OCI-M1 (cell line): ENCODE measurements around the gene RAD51D.
"Not testable (repeated sequence)": the region's sequence is repeated elsewhere in the genome, so short reads cannot be mapped to it uniquely, and the experiment has no call there.

Source experiments
- DNase-seq: peaks from one replicate; lab custom pipeline; 2025; lab: John Stamatoyannopoulos, UW

RAD51D gene

DNA sequence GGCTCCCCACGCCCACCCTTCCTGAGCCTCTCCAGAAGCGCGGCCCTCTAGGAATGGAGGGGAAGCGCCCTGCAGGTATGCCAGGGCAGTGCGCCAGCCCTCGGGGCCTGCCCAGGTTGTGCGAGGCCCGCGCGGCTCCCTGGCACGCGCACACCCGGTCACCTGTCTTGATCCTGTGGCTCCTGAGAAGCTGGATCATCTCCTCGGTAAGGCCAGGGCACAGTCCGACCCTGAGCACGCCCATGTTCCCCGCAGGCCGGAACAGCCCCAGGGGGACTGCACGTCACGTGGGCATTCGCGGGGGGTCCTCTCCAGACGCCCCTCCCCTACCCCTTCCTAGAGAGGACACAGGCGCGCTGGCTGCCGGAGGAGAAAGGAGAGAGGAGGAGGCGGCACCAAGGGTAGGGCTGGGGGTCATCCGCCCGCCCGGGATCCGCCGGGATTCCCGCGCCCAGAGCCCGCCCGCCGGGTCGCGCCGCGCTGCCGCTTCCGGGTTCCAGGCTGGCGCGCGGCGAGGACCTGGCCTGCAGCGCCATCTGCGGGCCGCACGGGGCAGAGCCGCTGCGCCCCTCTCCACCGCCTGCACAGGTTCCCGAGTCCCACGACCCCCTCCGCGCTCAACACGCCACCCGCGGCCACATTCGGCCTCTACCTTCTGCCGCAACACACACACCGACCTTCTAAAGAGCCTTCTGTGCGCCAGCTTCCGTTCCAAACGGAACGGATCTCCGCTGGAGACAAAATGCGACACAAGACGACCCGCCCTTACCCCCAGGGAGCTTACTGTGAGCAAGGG lies at the start of gene RAD51D:
TSS of gene RAD51D (minus strand) at position 491 of the 796 bp plus-strand sequence. CDS start at position 244, 247 bp downstream.
- DNase-seq, result peak; percentile 87

DNA sequence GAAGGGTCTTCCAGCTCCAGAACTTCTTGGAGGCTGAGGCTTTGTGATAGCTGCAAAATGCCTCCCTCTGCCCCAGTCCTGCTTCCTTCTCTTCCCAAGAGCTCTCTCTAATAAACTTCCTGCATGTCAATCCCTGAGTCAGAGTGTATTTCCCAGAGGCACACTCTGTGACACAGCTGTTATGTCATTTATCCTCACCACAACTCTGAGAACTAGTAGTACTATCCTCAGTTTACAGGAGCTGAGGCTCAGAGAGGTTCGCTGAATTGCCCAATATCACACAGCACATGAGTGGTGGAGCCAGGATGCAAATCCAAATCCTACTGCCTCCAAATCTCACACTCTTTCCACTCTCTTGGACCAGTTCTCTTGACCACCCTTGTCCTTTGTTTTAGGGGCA lies 48.0 kb upstream of the RAD51D start:
- no peak for DNase-seq

DNA sequence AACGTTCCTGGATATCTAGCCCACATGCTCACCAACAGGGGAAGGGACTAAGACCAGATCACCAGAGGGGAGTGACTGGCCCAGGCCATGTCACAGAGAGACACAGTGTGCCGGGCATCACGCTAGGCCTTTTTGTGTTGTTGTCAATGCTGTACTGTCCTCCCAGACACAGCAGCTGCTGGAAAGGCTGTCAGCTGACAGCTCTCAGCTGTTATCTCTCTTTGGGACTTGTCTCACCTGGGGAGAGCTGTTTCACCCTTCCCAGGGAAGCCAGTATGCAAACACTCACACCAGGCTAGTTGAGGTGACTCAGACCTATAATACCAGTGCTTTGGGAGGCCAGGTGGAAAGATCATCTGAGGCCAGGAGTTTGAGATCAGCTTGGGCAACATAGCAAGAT lies 47.4 kb upstream of the RAD51D start:
- no peak for DNase-seq

DNA sequence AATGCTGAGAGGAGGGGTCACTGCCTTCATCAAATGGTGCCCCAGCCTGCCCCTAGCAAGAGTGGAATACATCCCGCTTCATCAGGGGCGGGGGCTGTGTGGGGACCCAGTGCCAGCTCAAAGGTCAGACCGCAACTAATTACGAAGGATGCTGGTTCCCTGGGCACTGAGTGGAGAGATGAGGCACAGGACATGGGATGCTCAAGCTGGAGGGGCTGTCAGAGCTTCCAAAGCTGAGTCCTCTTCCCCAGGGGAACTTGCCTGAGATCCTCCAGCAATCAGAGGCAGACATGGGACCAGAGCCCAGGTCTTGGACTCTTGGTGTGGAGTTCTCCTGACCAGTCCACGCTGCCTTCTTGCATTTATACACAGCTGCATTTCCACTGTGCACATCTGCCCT lies 46.9 kb upstream of the RAD51D start:
- DNase-seq, result no peak

DNA sequence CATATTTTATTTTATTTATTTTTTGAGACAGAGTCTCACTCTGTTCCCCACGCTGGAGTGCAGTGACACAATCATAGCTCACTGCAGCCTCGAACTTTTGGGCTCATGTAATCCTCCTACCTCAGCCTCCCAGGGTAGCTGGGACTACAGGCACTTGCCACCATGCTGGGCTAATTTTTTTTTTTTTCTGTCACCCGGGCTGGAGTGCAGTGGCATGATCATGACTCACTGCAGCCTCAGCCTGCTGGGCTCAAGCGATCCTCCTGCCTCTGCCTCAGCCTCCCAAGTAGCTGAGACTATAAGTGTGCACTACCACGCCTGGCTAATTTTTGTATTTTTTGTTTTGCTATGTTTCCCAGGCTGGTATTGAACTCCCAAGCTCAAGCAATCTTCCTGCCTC lies 45.1 kb upstream of the RAD51D start:
- DNase-seq, result no peak

DNA sequence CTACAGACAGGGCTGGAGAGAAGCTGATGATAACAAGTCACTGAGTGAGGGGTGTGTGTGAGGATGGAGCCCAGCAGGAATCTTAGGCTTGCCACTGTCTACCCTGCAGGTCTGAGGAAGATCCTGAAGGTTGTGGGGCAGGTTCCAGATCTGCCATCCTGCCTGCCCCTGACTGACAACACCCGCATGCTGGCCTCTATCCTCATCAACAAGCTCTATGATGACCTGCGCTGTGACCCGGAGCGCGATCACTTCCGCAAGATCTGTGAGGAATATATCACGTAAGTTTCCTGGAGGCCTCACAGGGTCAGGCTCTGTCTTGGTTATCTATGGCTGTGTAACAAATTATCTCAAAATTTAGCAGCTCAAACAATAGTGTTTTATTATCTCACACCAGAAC lies 44.2 kb upstream of the RAD51D start:
- no peak for DNase-seq

DNA sequence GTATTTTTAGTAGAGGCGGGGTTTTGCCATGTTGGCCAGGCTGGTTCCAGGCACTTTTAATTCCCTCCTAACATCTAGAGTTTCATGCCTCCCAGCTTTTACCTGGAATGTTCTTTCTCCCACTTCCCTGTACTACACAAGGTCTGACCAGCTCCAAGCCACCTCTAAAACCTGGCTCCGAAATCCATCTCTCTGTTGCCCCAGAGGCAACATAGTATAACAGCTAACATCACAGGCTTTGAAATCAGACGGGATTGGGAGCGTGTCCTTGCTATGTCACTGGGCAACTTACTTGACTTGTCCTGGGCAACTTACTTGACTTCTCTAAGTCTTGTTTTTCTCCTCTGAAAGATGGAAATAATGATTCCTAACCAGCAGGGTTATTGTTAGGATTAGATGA lies 43.1 kb upstream of the RAD51D start:
- no peak for DNase-seq

DNA sequence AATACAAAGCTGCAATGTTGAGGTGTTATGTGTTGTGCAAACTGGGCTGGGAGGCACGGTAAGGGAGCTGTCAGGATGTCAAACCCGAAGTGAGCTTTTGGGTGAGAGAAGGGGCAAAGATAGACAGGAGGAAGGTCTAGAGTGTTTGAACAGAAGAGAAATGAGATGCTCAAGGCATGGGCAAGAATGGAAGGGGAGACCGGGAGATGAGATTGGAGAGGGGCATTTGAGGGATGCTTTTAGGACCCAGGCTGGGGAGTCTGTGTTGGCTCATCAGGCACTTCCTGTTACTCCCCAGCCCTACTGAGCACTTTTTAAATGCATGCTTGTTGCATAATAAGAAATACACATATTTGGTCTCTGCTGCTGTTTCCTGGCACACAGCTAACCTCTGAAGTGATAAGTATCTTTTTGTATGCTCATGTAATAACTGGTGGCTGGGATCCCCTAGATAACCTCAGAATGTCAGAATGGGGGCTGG lies 41.7 kb upstream of the RAD51D start:
- DNase-seq, result peak; percentile 39

DNA sequence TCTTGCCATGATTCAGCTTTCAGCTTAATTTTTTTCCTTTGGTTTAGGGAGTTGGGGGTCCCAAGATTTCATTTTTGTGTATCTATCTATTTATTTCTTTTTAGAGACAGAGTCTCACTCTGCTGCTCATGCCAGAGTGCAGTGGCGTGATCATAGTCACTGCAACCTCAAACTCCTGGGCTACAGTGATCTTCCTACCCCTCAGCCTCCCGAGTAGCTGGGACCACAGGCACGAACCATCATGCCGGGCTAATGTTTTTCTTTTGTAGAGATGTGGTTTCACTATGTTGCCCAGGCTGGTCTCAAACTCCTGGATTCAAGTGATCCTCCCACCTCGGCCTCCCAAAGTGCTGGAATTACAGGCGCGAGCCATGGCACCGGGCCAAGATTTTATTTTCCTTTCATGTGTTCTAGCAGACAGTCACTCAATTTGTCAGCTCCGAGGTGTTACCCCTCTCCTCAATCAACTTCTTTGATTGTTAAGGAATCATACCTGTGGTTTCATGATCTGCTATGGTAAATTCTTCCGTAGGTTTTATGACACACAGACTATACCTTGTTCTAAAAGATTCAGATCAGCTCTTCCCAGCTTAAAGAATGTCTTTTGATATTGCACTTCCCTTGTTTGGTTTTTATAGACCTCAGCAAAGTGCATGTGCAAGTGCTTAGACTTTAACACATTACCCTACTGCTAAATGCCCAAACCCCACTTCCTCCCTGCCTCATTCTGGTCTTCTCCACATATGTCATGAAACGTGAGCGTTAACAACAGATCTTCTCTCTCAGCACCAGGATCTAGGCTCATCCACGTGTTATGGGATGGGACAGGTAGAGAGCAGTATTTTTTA lies 40.9 kb upstream of the RAD51D start:
- no peak for DNase-seq

DNA sequence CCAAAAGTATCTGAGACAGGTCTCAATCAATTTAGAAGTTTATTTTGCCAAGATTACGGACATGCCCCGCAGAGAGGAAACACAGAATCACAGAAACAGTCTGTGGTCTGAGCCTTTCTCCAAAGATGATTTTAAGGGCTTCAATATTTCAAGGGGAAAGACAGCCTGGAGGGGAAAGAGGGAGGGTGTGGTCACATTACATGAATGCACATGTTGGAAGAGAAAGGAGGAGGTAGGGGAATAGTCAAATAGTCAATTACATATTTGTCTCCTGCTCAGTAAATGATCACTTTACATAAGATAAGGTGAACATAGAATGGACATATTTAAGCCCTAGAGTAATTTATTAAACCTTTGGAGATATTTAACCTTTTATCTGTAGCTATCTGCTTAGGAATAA lies 40.3 kb upstream of the RAD51D start:
- no peak for DNase-seq

DNA sequence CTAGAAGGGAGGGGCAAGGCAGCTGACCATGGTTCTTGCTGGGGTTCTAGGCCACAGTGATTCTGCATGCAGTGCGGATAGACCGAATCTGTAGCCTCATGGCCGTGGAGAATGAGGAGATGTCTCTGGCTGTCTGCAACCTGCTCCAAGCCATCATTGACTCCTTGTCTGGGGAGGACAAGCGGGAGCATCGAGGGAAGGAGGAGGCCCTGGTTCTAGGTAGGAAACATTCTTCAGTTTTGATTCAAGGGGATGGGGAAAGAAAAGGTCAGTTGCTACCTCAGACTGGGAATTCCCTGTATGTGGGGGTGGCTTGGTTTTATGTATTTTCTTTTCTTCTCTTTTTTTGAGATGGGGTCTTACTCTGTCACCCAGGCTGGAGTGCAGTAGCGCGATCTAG lies 35.6 kb upstream of the RAD51D start:
- DNase-seq, result no peak

DNA sequence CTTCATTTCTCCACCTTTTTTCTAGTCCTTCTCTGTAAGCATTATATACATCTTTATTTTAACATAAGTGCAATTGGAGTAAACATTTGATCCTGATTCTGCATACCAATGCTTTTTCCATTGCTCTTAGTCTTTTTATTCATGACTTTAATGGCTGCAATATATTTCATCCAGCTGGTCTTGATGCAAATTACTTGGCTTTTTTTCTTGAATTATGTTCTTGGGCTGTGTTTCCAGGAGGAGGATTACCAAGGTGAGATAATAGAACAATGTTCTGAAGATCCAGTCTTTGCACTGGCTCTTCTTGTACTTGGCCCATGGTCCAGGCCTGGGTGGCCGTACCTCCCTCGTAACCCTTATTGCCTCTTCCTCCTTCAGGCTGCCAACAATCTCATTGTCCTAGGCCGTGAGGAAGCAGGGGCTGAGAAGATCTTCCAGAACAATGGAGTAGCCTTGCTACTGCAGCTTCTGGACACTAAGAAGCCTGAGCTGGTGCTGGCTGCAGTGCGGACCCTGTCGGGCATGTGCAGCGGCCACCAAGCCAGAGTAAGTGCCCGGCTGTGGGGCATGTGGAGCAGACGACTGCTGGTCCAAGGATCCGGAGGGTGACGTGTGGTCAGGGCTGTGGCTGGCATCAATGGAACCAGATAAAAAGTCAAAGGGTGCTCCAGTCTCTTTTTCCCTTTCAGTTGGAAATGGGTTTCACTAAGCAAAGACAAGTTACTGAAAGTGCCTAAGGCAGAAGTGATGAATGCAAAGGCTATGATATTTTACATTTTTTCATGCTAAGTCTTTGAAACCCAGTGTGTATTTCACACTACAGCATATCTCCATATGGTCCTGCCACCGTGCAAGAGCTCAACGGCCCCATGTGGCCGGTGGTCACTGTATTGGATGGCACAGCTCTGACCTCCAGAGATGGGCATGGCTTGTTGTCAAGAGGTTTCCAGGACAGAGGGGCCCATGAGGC lies 34.8 kb upstream of the RAD51D start:
- DNase-seq, result no peak

DNA sequence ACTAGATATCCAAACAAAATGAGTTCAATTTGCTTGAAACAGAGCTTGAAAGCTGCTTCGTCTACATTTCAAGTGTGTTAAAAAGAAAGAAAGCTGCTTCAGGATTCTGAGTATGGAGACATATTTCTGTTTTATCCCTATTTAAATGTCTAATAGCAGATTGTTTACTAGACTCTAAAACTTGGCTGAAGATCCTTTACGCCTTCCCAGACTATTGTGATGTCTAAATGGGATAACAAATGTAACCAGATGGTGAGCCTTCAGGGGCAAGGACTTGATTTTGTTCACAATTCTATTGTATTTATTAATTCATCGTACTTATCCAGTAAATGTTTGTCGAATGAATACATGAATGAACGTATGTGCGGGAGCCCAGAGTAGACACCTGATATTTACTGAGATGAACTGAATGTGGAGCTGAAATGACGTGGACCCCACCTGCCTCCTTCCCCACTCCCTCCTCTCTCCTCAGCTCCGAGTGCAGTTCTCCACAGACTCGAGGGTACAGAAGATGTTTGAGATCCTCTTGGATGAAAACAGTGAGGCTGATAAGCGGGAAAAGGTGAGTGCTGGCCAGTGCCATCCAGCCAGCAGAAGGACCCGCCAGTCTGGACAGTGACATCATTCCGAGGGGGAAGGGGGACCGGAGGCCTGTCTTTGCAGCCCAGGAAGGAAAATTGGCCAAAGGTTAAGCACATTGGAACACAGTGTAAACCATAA lies 32.9 kb upstream of the RAD51D start:
- no peak for DNase-seq

DNA sequence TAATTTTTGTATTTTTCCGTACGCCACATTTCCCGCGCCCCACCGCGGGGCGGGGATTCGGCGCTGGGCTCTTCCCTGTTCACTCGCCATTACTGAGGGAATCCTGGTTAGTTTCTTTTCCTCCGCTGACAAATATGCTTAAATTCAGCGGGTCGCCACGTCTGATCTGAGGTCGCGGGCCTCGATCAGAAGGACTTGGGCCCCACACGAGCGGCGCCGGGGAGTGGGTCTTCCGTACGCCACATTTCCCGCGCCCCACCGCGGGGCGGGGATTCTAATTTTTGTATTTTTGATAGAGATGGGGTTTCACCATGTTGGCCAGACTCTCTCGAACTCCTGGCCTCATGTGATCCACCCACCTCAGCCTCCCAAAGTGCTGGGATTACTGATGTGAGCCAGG lies 31.4 kb upstream of the RAD51D start:
- DNase-seq, result not testable (repeated sequence)

DNA sequence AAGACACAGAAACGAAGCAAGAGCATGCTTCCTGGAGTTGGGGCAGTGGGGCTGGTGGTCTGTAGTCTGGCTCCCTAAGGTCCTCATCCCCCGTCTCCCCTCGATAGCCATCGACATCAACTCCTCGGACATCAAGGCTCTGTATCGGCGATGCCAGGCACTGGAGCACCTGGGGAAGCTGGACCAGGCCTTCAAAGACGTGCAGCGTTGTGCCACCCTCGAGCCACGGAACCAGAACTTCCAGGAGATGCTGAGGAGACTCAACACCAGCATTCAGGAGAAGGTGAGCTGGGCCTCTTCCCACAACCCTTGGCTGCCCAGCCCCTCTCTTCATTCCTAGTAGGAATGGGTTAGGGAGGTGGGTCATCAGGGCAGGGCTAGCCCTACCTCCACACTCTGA lies 30.3 kb upstream of the RAD51D start:
- no peak for DNase-seq

DNA sequence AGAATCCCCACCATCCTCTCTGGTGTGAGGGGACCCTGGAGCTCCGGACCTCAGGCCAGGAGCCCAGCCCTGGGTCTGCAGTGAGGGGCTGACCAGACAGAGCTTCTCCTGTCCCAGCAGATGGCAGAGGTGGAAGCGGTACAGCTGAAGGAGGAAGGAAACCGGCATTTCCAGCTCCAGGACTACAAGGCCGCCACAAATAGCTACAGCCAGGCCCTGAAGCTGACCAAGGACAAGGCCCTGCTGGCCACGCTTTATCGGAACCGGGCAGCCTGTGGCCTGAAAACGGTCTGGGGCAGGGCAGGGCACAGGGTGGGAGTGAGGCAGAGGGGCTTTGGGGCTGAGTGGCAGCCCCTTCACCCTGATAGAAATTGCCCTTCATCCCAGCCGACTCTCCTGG lies 28.5 kb upstream of the RAD51D start:
- no peak for DNase-seq

DNA sequence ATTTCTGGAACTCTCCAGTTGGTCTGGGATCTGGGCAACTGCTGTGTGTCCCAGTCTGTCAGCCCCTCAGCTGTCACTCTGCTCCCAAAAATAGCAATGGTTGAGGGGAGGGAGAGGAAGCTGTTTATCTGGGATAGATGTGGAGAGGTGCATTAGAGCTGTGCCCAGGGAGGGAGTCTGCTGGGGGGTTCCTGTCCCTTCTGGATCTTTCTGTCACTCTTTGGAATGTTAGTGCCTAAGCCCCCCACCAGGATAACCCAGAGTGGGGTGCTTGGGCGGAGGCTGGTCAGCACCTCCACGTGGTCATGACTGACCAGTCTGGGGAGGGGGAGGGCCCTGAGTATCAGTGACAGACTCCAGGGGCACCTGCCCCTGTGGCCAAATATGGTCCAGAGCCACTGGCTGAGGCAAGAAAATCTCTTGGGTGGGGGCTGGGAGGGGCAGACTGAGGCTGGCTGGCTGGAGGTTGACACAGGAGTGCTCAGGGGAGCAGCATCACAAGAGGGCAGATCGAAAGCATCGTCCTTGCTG lies 27.8 kb upstream of the RAD51D start, which contains the start of gene UNC45B:
TSS of gene UNC45B (plus strand) at position 443 of the 531 bp plus-strand sequence. CDS start 447 bp downstream, outside the sequence.
- DNase-seq, result no peak

DNA sequence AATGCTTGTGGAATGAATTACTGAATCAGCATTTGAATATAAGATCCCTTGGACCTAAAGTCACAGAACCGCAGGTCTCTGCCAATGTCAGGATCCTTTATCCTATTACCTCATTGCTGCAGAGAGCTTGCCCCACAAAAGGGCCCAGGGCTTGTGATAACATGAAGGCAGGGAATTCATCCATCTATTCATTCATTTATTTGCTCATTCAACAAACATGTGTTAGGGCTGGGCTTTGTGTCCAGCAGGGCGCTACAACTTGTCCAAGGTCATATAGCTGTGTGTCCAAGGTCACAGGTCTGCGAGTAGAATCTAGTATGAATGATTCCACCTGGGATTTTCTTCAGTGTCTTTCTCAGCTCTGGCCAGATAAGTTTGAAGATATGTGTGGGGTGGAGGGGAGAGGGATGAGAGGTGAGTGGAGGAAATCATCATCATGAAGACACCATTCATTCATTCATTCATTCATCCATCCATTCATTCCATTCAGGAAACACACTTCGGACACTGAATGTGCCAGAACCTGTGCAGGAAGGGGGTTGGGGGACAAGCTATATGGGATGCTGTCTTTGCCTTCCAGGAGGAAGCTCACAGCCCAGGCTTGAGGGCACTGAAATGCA lies 26.7 kb upstream of the RAD51D start:
- no peak for DNase-seq

DNA sequence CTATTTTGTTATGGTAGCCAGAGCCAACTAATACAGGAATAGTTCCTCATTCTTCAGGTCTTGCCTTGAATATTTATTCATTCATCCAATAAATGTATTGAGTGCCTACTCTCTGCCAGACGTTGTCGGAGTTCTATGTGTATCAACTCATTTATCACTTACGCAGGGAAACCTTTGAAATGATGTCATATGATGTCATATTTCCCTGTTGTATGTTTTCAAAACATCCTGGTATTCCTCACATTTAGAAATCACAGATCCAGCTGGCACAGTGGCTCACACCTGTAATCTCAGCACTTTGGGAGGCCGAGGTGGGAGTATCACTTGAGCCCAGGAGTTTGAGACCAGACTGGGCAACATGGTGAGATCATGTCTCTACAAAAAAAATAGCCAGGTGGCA lies 25.2 kb upstream of the RAD51D start:
- DNase-seq, result no peak

DNA sequence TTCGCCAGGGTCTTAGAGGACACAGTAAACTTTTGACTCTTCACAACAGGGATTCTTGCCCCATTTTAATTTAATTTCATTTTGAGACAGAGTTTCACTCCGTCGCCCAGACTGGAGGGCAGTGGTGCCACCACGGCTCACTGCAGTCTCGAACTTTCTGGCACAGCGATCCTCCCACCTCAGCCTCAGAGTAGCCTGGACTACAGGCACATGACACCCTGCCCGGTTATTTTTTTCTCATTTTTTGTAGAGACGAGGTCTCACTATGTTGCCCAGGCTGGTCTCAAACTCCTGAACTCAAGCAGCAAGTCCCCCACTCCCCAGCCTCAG lies 22.8 kb upstream of the RAD51D start:
- no peak for DNase-seq
